Measurements from ENCODE around the gene LRRK2.
"Not testable (repeated sequence)": the region's sequence is repeated elsewhere in the genome, so short reads cannot be mapped to it uniquely, and the experiment has no call there.

LRRK2 gene

GRCh38 chr12:40335991-40336390 is 111.2 kb downstream of the LRRK2 start:
- FAIRE-seq: no peak
- no peak for DNase-seq (ENCODE audit: insufficient read length)
- TF ChIP-seq TAF1 (IDR thresholded peaks at IDR 0.05; ENCODE audit: borderline replicate concordance, low read depth, low read length) (no peak), POLR2A (IDR thresholded peaks at IDR 0.05; ENCODE audit: low read depth, low read length) (no peak), POLR2AphosphoS5 (IDR thresholded peaks at IDR 0.05; ENCODE audit: low read depth, low read length) (no peak)

GRCh38 chr12:40336573-40337199 is 111.9 kb downstream of the LRRK2 start:
- no peak for TF ChIP-seq POLR2AphosphoS5 (IDR thresholded peaks at IDR 0.05; ENCODE audit: low read depth, low read length)
- TF ChIP-seq POLR2A (IDR thresholded peaks at IDR 0.05; ENCODE audit: low read depth, low read length): no peak
- TF ChIP-seq TAF1 (IDR thresholded peaks at IDR 0.05; ENCODE audit: borderline replicate concordance, low read depth, low read length): no peak
- no peak for DNase-seq (ENCODE audit: insufficient read length)
- FAIRE-seq: no peak

- no peak for TF ChIP-seq POLR2A (IDR thresholded peaks at IDR 0.05; ENCODE audit: low read depth, low read length)
- TF ChIP-seq TAF1 (IDR thresholded peaks at IDR 0.05; ENCODE audit: borderline replicate concordance, low read depth, low read length): no peak
- TF ChIP-seq POLR2AphosphoS5 (IDR thresholded peaks at IDR 0.05; ENCODE audit: low read depth, low read length): no peak
- FAIRE-seq (no peak), DNase-seq (ENCODE audit: insufficient read length) (no peak)
These were observed 113.3 kb downstream of the LRRK2 start for GRCh38 chr12:40338071-40338470.

GRCh38 chr12:40338621-40339020 is 113.8 kb downstream of the LRRK2 start:
- no peak for DNase-seq (ENCODE audit: insufficient read length)
- TF ChIP-seq TAF1 (IDR thresholded peaks at IDR 0.05; ENCODE audit: borderline replicate concordance, low read depth, low read length): no peak
- FAIRE-seq: no peak

GRCh38 chr12:40342010-40342409 is 117.2 kb downstream of the LRRK2 start:
- TF ChIP-seq POLR2AphosphoS5 (IDR thresholded peaks at IDR 0.05; ENCODE audit: low read depth, low read length) (no peak), TAF1 (IDR thresholded peaks at IDR 0.05; ENCODE audit: borderline replicate concordance, low read depth, low read length) (no peak), POLR2A (IDR thresholded peaks at IDR 0.05; ENCODE audit: low read depth, low read length) (no peak)
- peak; percentile 81 for FAIRE-seq
- DNase-seq (ENCODE audit: insufficient read length): no peak

GRCh38 chr12:40343124-40343523 is 118.3 kb downstream of the LRRK2 start:
- DNase-seq (ENCODE audit: insufficient read length) (no peak), FAIRE-seq (no peak)
- TF ChIP-seq POLR2A (IDR thresholded peaks at IDR 0.05; ENCODE audit: low read depth, low read length): no peak
- no peak for TF ChIP-seq POLR2AphosphoS5 (IDR thresholded peaks at IDR 0.05; ENCODE audit: low read depth, low read length)
- TF ChIP-seq TAF1 (IDR thresholded peaks at IDR 0.05; ENCODE audit: borderline replicate concordance, low read depth, low read length): no peak

- TF ChIP-seq TAF1 (IDR thresholded peaks at IDR 0.05; ENCODE audit: borderline replicate concordance, low read depth, low read length): no peak
- no peak for TF ChIP-seq POLR2AphosphoS5 (IDR thresholded peaks at IDR 0.05; ENCODE audit: low read depth, low read length)
- TF ChIP-seq POLR2A (IDR thresholded peaks at IDR 0.05; ENCODE audit: low read depth, low read length): no peak
- FAIRE-seq: no peak
These were observed 119.5 kb downstream of the LRRK2 start for GRCh38 chr12:40344312-40344711.

GRCh38 chr12:40351976-40352375 is 127.2 kb downstream of the LRRK2 start:
- no peak for FAIRE-seq
- TF ChIP-seq POLR2AphosphoS5 (IDR thresholded peaks at IDR 0.05; ENCODE audit: low read depth, low read length): no peak
- TF ChIP-seq TAF1 (IDR thresholded peaks at IDR 0.05; ENCODE audit: borderline replicate concordance, low read depth, low read length): no peak
- TF ChIP-seq POLR2A (IDR thresholded peaks at IDR 0.05; ENCODE audit: low read depth, low read length): no peak

More at GRCh38 chr12:40344312-40344711, 119.5 kb downstream of the LRRK2 start:
- no peak for DNase-seq (ENCODE audit: insufficient read length)

GRCh38 chr12:40375076-40375475 is 150.3 kb downstream of the LRRK2 start:
- FAIRE-seq: no peak
- TF ChIP-seq TAF1 (IDR thresholded peaks at IDR 0.05; ENCODE audit: borderline replicate concordance, low read depth, low read length) (no peak), POLR2A (IDR thresholded peaks at IDR 0.05; ENCODE audit: low read depth, low read length) (no peak), POLR2AphosphoS5 (IDR thresholded peaks at IDR 0.05; ENCODE audit: low read depth, low read length) (no peak)
- no peak for DNase-seq (ENCODE audit: insufficient read length)

More at GRCh38 chr12:40351976-40352375, 127.2 kb downstream of the LRRK2 start:
- no peak for DNase-seq (ENCODE audit: insufficient read length)

GRCh38 chr12:40376533-40377267 is 151.9 kb downstream of the LRRK2 start:
- FAIRE-seq (no peak), DNase-seq (ENCODE audit: insufficient read length) (no peak)
- TF ChIP-seq TAF1 (IDR thresholded peaks at IDR 0.05; ENCODE audit: borderline replicate concordance, low read depth, low read length) (no peak), POLR2A (IDR thresholded peaks at IDR 0.05; ENCODE audit: low read depth, low read length) (no peak), POLR2AphosphoS5 (IDR thresholded peaks at IDR 0.05; ENCODE audit: low read depth, low read length) (no peak)

GRCh38 chr12:40378691-40379090 is 153.9 kb downstream of the LRRK2 start:
- no peak for DNase-seq (ENCODE audit: insufficient read length)
- no peak for TF ChIP-seq TAF1 (IDR thresholded peaks at IDR 0.05; ENCODE audit: borderline replicate concordance, low read depth, low read length)
- TF ChIP-seq POLR2A (IDR thresholded peaks at IDR 0.05; ENCODE audit: low read depth, low read length): no peak
- TF ChIP-seq POLR2AphosphoS5 (IDR thresholded peaks at IDR 0.05; ENCODE audit: low read depth, low read length): no peak
- no peak for FAIRE-seq

GRCh38 chr12:40382217-40382616 is 157.4 kb downstream of the LRRK2 start:
- TF ChIP-seq TAF1 (IDR thresholded peaks at IDR 0.05; ENCODE audit: borderline replicate concordance, low read depth, low read length): no peak
- no peak for TF ChIP-seq POLR2AphosphoS5 (IDR thresholded peaks at IDR 0.05; ENCODE audit: low read depth, low read length)
- no peak for TF ChIP-seq POLR2A (IDR thresholded peaks at IDR 0.05; ENCODE audit: low read depth, low read length)
- FAIRE-seq (no peak), DNase-seq (ENCODE audit: insufficient read length) (no peak)

- DNase-seq (ENCODE audit: insufficient read length): not testable (repeated sequence)
These were observed 162.5 kb downstream of the LRRK2 start for GRCh38 chr12:40387279-40387678.

More at GRCh38 chr12:40387279-40387678, 162.5 kb downstream of the LRRK2 start:
- FAIRE-seq: not testable (repeated sequence)
